Measurements from ENCODE around the gene GNB1. TPM values are rescaled to one million over a fixed set of nuclear protein-coding genes. Genes with fewer than 3 reads are reported as not detected.

The GNB1 gene
- total and polyA plus RNA-seq, 8 donors: 49.6 to 195 (median 125) TPM

- DNase-seq: no peak
- intact Hi-C loops (cut with DNase I; ENCODE audit: low total_unique reads): no loop called here
- no peaks in the 10 kb centered on the region for H3K9me3 ChIP-seq
These were observed 32.3 kb upstream of the GNB1 start for GRCh38 chr1:1922956-1923833.

GRCh38 chr1:1922702-1922955 is 31.7 kb upstream of the GNB1 start:
- no peak overlapping the region for H3K27ac ChIP-seq
- no peak for DNase-seq
- no peak overlapping the region for H3K4me3 ChIP-seq
- H3K27me3 ChIP-seq: peaks cover 0 to 4% (median 0%) of the 10 kb centered on the region in 3 donors
- H3K4me1 ChIP-seq: peaks cover 10 to 20% (median 16%) of the 10 kb centered on the region in 4 donors
- WGBS, 5 donors: 78 to 90% (median 80%) methylated on average over 5 to 6 of the region's 6 CpGs; no CpG with 5 or more reads in 1 of the 5 donors
- no peaks in the 10 kb centered on the region for H3K36me3 ChIP-seq
- TF ChIP-seq POLR2AphosphoS5 (IDR thresholded peaks at IDR 0.05) (no peak), POLR2A (IDR thresholded peaks at IDR 0.05) (no peak)
- no peaks in the 10 kb centered on the region for H3K9me3 ChIP-seq
- intact Hi-C loops (cut with DNase I; ENCODE audit: low total_unique reads): no loop called here

More at GRCh38 chr1:1922956-1923833, 32.3 kb upstream of the GNB1 start:
- Histone ChIP-seq H3K36me3 (no peaks in the 10 kb centered on the region), H3K4me3 (no peak overlapping the region), H3K27ac (no peak overlapping the region), H3K4me1 (peaks cover 7 to 17% (median 12%) of the 10 kb centered on the region in 4 donors), H3K27me3 (peaks cover 0 to 4% (median 0%) of the 10 kb centered on the region in 3 donors)
- 56 to 66% (median 60%) methylated on average over 24 to 29 of the region's 29 CpGs for WGBS, 5 donors
- TF ChIP-seq POLR2AphosphoS5 (IDR thresholded peaks at IDR 0.05): no peak
- no peak for TF ChIP-seq POLR2A (IDR thresholded peaks at IDR 0.05)

DNA sequence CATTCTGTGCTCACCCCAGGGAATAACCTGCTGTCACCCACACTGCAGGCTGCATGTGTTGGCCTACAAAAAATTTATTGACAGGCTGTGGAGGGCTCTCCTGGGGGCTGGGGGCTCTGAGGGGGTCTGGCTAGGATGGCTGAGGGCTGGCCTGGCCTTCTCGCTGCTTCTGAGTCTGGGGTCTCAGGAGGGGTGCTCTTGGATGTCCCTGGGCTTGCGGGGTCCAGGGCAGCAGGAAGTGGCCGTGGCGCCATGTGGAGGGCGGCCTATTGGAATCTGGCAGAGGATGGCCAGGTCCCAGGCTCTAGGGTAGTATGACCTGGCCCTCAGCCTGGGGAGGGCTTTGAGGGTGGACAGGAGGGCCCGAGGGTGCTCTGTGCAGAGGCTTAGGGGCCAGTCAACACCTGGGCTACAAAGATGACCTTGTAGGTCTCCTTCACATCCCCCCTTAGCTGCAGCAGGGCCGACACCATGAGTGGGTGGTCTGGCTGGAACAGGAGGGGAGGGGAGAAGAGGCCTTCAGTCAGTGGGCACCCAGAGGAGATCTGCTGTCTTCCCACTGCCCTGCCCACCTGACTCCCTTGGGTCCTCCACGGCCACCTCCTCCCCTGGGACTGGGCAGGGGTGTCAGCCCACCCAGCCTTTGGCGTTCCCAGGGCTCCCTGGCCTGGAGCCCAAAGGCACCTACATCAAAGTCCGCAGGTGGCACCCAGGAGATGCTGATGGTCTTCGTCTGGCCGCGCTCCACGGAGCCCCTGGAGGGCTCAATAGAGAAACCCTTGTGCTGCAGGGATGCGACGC is 31.2 kb upstream of the GNB1 start:
- Histone ChIP-seq H3K36me3 (no peaks in the 10 kb centered on the region), H3K9me3 (no peaks in the 10 kb centered on the region), H3K4me1 (peaks cover 10 to 20% (median 17%) of the 10 kb centered on the region in 4 donors), H3K4me3 (no peak overlapping the region), H3K27ac (no peak overlapping the region), H3K27me3 (peaks cover 0 to 4% (median 0%) of the 10 kb centered on the region in 3 donors)
- WGBS, 5 donors: 85 to 93% (median 91%) methylated on average over 14 to 16 of the region's 16 CpGs
- TF ChIP-seq EP300 (IDR thresholded peaks at IDR 0.05) (no peak), POLR2AphosphoS5 (IDR thresholded peaks at IDR 0.05) (no peak), CTCF (IDR thresholded peaks at IDR 0.05) (no peak), POLR2A (IDR thresholded peaks at IDR 0.05) (no peak)
- no peak for DNase-seq
- intact Hi-C loops (cut with DNase I; ENCODE audit: low total_unique reads): no loop called here

GRCh38 chr1:1921459-1921862 is 30.6 kb upstream of the GNB1 start:
- peaks cover 0 to 4% (median 0%) of the 10 kb centered on the region in 3 donors for H3K27me3 ChIP-seq
- DNase-seq: no peak
- no peaks in the 10 kb centered on the region for H3K9me3 ChIP-seq
- H3K4me1 ChIP-seq: peaks cover 10 to 22% (median 20%) of the 10 kb centered on the region in 4 donors
- no peaks in the 10 kb centered on the region for H3K36me3 ChIP-seq
- TF ChIP-seq POLR2A (IDR thresholded peaks at IDR 0.05) (no peak), EP300 (IDR thresholded peaks at IDR 0.05) (no peak), POLR2AphosphoS5 (IDR thresholded peaks at IDR 0.05) (no peak), CTCF (IDR thresholded peaks at IDR 0.05) (no peak)
- no peak overlapping the region for H3K27ac ChIP-seq
- no peak overlapping the region for H3K4me3 ChIP-seq
- intact Hi-C loops (cut with DNase I; ENCODE audit: low total_unique reads): no loop called here
- 74 to 88% (median 78%) methylated on average over 3 to 6 of the region's 6 CpGs; no CpG with 5 or more reads in 1 of the 5 donors for WGBS, 5 donors
